ENCODE data around the gene ARFGAP2.

- TF ChIP-seq CTCF (IDR thresholded peaks at IDR 0.05) (no peak), POLR2A (IDR thresholded peaks at IDR 0.05) (no peak)
Observed at GRCh38 chr11:47124675-47125074, 52.0 kb downstream of the ARFGAP2 start.

Measured in adrenal gland (tissue), 5 donors.